Mucosa of rectum (tissue), 2 donors: Measurements from ENCODE around the gene CFAP161.

ENCODE experiments used
- H3K27ac ChIP-seq, 2 donors: one replicate each; pipeline ENCODE4 v1.7.0; 2013; ENCODE audit warnings: inconsistent platforms in 2 of 2, low read depth in 2 of 2, low read length in 2 of 2
- H3K27me3 ChIP-seq, 2 donors: one replicate each; pipeline ENCODE4 v1.7.0; 2013; ENCODE audit warnings: low read length in 2 of 2; ENCODE audit not compliant: control insufficient read depth in 2 of 2, insufficient read depth in 2 of 2
- H3K36me3 ChIP-seq, 2 donors: one replicate each; pipeline ENCODE4 v1.7.0; 2013; ENCODE audit warnings: low read length in 2 of 2; ENCODE audit not compliant: control insufficient read depth in 2 of 2, insufficient read depth in 2 of 2
- H3K4me1 ChIP-seq, 2 donors: one replicate each; pipeline ENCODE4 v1.7.0; 2013; ENCODE audit warnings: low read length in 2 of 2, mild to moderate bottlenecking in 1 of 2; ENCODE audit not compliant: control insufficient read depth in 2 of 2, insufficient read depth in 2 of 2
- H3K4me3 ChIP-seq, 2 donors: one replicate each; pipeline ENCODE4 v1.7.0; 2013; ENCODE audit warnings: low read length in 2 of 2
- H3K9ac ChIP-seq, 2 donors: one replicate each; pipeline ENCODE4 v1.7.0; 2013; ENCODE audit warnings: low read length in 2 of 2, low read depth in 1 of 2, mild to moderate bottlenecking in 1 of 2
- H3K9me3 ChIP-seq, 2 donors: one replicate each; pipeline ENCODE4 v1.7.0; 2013; ENCODE audit warnings: low read length in 2 of 2; ENCODE audit not compliant: control insufficient read depth in 2 of 2
- donor health status: healthy.
- donor health status: Normal muscosa, but diverticular disease.

Gene CFAP161

DNA sequence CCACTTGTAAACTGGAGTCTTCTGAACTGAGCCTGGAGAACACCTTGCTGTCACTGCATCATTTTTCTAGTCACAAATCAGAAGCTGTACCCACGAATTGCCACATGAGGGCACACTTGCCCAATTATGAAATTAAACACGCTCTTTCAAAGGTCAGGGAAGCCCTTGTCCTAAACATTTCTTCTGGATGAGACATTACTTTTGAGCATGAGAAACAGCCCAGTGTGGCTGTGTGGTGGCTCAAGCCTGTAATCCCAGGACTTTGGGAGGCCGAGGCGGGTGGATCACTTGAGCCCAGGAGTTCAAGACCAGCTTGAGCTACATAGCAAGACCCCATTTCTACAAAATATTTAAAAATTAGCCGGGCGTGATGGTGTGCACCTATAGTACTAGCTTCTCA lies 27.5 kb upstream of the CFAP161 start:
- Histone ChIP-seq H3K9me3 (no peaks in the 10 kb centered on the region), H3K27me3 (peaks cover 4 to 9% of the 10 kb centered on the region in 2 donors), H3K4me1 (no peaks in the 10 kb centered on the region), H3K4me3 (no peak overlapping the region), H3K36me3 (no peaks in the 10 kb centered on the region), H3K27ac (no peak overlapping the region), H3K9ac (no peak overlapping the region)

DNA sequence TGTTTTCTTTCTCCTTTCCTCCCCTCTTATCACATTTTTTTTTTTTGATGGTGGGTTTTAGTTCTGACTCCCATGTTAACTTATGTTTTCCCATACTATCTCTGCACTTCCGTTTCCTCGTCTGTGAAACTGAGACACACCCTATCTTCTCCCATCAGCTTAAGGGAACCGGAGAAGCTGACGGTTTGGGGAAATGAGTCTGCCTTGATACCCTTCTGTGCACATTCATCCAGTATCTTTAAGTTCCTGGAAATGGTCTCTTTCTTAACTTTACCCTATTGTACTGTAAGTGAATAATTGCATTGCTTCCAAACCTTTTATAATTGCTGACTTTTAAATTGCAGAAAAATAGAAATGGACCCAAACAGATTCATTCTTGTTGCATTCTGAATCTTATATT lies 26.2 kb upstream of the CFAP161 start:
- Histone ChIP-seq H3K27me3 (peaks cover 7 to 9% of the 10 kb centered on the region in 2 donors), H3K4me3 (no peak overlapping the region), H3K36me3 (no peaks in the 10 kb centered on the region), H3K4me1 (no peaks in the 10 kb centered on the region), H3K27ac (no peak overlapping the region), H3K9ac (no peak overlapping the region), H3K9me3 (no peaks in the 10 kb centered on the region)

DNA sequence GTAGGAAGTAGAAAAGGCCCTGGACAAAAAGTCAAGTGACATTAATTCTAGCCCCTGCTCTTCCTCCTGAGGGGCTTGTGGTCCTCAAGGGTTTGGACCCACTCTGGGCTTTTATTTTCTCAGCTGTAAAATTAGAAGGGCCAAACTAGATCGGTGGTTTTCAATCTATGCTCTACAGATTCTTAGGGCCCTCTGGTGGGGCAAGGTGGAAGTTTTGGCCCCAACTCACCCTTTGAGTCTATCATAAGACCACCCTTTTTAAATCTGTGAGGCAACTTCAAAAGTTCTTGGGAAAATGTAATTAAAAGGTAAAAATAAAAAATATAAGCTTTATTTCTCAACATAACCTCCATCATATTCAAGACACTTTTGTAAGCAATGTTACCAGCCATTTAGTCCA lies 25.6 kb upstream of the CFAP161 start:
- Histone ChIP-seq H3K27ac (no peak overlapping the region), H3K27me3 (peaks cover 7 to 13% of the 10 kb centered on the region in 2 donors), H3K4me1 (no peaks in the 10 kb centered on the region), H3K9me3 (no peaks in the 10 kb centered on the region), H3K4me3 (no peak overlapping the region), H3K9ac (no peak overlapping the region), H3K36me3 (no peaks in the 10 kb centered on the region)

DNA sequence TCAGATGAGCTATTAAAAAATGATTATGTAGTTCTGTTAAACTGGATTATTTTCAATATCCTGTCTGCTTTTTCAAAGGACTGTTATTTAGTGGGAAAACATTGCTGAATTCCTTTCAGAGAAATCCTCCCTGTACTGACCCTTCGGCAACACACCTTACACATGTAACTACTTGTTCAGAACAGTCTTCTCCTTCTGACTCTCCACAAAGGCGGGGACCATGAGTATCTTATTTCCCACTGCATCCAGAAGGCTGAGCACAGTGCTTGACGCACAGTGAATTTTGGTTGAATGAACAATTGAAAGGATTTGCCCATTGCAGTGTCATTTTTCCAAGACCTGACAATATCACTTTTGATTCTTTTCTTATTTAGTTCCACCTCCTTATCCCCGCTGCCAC lies 23.1 kb upstream of the CFAP161 start:
- Histone ChIP-seq H3K27me3 (peaks cover 7 to 12% of the 10 kb centered on the region in 2 donors), H3K4me3 (no peak overlapping the region), H3K36me3 (no peaks in the 10 kb centered on the region), H3K27ac (no peak overlapping the region), H3K4me1 (no peaks in the 10 kb centered on the region), H3K9ac (no peak overlapping the region), H3K9me3 (no peaks in the 10 kb centered on the region)

DNA sequence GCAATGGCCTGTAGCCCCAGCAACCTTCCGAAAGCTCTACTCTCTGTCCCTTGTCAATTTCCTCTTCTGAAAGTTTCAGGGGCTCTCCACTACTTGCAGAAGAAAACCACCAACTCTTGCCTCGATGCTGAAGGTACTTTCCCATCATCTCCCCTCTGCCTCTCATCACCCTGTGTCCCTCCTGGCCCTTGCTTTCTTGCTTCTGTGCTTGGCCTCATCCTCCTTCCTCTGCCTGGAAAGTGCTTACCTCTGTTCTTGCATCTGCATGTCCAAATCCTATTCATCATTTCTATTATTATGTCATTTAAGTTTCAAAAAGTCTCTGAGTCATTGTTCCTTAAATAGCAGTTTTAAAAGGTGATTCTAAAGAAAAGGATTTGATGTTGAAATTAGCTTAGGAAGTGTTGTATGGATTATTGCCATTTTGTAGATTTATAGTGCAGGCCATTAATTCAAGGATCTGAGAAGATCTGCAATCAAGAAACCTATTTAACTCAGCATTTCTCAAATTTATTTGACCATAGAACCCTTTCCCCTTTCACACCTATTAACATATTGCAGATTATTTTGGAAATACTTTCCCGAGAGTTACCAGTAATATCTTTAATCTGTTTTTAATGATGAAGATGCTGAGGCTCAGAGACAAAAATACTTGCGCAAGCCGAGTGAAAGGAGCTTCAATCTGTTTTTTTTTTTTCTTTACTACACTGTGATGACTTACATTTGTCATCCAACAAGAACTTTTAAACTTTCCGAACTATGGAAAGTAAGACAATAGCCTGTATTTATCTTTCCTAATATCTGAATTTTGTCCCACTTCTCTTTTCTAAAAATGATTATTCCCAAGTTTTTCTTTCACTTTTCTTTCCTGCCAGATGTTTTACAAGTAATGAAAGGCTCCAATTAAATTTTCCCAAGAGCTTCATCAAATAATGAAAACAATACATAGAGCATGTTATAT lies 22.3 kb upstream of the CFAP161 start:
- H3K9me3 ChIP-seq: no peaks in the 10 kb centered on the region
- H3K27me3 ChIP-seq: peaks cover 7 to 12% of the 10 kb centered on the region in 2 donors
- no peaks in the 10 kb centered on the region for H3K36me3 ChIP-seq
- no peaks in the 10 kb centered on the region for H3K4me1 ChIP-seq
- no peak overlapping the region for H3K9ac ChIP-seq
- no peak overlapping the region for H3K27ac ChIP-seq
- no peak overlapping the region for H3K4me3 ChIP-seq

DNA sequence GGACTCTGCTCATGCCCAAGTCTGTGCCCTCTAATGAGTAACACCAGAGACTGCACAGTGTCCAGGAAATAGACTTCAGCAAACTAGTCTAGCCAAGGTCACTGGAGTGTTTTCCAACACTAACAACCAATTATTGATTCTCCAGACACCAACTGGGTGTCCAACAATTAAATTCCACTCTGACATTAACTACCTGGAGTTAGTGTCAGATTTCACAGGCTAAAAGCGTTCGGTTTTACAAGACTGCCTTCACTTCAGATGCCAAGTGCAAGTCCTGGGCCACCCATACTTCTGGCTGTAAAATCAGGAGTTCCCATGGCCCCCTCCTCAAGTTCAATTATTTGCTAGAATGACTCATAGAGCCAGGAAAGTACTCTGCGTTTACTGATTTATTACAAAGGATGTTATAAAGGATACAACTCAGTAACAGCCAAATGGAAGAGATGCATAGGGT lies 20.8 kb upstream of the CFAP161 start:
- Histone ChIP-seq H3K27me3 (peaks cover 16 to 18% of the 10 kb centered on the region in 2 donors), H3K9me3 (peaks cover 0 to 3% of the 10 kb centered on the region in 2 donors), H3K36me3 (no peaks in the 10 kb centered on the region), H3K4me3 (no peak overlapping the region), H3K4me1 (no peaks in the 10 kb centered on the region), H3K9ac (no peak overlapping the region), H3K27ac (no peak overlapping the region)

DNA sequence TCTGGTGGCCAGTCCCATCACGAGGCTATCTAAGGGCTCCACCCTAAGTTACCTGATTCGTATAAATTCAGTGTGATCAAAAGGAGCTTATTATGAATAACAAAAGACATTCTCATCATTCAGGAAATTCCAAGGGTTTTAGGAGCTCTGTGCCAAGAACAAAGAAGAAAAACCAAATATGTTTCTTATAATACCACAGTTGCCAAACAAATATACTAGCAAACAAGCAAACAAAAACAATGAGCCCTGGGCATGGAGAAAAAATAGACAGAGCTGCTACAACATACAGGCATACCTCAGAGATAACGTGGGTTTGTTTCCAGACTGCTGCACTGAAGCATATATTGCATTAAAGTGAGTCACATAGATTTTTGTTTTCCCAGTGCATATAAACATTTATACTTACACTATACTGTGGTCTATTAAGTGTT lies 20.2 kb upstream of the CFAP161 start:
- Histone ChIP-seq H3K9ac (no peak overlapping the region), H3K4me3 (no peak overlapping the region), H3K27ac (no peak overlapping the region), H3K27me3 (peaks cover 17 to 21% of the 10 kb centered on the region in 2 donors), H3K9me3 (peaks cover 0 to 3% of the 10 kb centered on the region in 2 donors), H3K4me1 (no peaks in the 10 kb centered on the region), H3K36me3 (no peaks in the 10 kb centered on the region)

DNA sequence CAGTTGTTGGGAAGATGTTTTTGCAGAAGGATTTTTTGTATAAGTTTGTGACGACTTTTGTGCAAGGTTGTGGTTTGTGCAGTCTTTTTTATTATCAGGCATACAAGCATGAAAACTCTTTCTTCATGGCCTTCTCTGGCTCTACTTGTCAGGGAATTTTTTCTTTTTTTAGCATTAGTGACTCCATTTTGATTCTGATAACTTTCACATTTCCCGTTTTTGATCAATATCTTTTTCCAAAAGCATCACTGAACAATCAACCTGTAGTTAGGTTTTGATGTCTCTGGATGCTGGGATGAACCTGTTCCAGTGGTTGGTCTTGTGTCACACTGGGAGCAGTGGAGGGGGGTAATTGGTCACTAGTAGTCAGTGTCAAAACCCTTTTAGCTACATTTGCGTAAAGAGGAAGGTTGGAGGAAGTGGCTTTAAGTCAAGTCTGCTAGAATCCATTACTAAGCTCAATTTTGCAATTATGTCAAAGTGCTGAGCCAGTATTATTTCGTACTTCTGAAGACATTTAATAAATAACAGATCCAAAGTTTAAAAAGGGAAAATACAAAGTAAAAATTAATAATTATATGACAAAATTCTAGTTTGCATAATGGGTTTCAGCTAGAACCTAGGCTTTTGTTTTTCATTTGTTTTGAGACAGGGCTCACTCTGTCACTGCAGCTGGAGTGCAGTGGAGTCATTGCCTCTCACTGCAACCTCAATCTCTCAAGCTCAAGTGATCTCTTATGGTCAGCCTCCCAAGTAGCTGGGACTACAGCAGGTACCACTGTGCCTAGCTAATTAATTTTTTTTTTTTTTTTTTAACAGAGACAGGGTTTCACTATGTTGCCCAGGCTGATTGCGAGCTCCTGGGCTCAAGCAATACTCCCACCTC lies 18.8 kb upstream of the CFAP161 start:
- peaks cover 17 to 21% of the 10 kb centered on the region in 2 donors for H3K27me3 ChIP-seq
- no peaks in the 10 kb centered on the region for H3K36me3 ChIP-seq
- no peak overlapping the region for H3K4me3 ChIP-seq
- no peak overlapping the region for H3K9ac ChIP-seq
- H3K4me1 ChIP-seq: no peaks in the 10 kb centered on the region
- peaks cover 0 to 3% of the 10 kb centered on the region in 2 donors for H3K9me3 ChIP-seq
- no peak overlapping the region for H3K27ac ChIP-seq

DNA sequence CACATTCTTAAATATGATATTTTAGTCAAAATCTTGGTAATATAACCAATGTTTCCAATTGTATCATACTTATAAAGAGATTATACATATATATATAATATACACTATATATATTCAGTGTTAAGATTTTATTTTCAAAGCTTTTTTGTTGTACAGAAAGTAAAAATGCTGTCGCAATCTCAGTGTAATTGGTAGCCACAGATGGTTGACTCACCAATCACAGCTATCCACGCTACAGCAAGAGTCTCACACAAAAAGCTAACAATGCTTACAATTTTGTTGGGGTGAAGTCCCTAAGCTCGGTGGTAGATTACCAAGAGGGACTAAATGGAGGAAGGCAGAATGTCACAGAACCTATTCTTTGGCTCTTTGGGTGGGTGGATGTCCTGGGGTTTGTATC lies 16.9 kb upstream of the CFAP161 start:
- peaks cover 10 to 21% of the 10 kb centered on the region in 2 donors for H3K27me3 ChIP-seq
- no peaks in the 10 kb centered on the region for H3K36me3 ChIP-seq
- H3K9me3 ChIP-seq: peaks cover 0 to 3% of the 10 kb centered on the region in 2 donors
- H3K9ac ChIP-seq: no peak overlapping the region
- no peak overlapping the region for H3K4me3 ChIP-seq
- H3K4me1 ChIP-seq: no peaks in the 10 kb centered on the region
- H3K27ac ChIP-seq: no peak overlapping the region

DNA sequence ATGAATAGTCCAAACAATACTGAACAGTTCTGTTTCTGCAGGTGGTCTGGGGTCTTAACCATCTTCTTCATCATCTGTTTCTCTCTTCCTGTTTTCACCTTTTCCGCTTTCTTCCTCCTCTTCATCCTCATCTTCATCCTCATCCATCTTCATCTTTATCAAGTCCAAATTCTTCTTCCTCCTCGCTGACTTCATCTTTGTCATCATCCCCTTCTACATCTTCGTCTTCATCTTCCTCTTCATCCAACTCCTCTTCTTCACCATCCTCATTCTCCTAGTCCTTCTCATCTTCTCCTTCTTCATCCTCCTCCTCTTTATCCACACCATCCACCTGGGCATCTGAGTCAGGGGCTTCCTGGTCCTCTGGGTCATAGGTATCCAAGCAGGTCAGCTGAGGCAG lies 16.5 kb upstream of the CFAP161 start:
- H3K4me3 ChIP-seq: no peak overlapping the region
- H3K4me1 ChIP-seq: no peaks in the 10 kb centered on the region
- peaks cover 10 to 21% of the 10 kb centered on the region in 2 donors for H3K27me3 ChIP-seq
- H3K36me3 ChIP-seq: no peaks in the 10 kb centered on the region
- H3K27ac ChIP-seq: no peak overlapping the region
- peaks cover 0 to 3% of the 10 kb centered on the region in 2 donors for H3K9me3 ChIP-seq
- H3K9ac ChIP-seq: no peak overlapping the region
